ENCODE results near the gene CADPS.

GRCh38 chr3:62812631-62813030, 62.6 kb downstream of the CADPS start:
- TF ChIP-seq POLR2AphosphoS5 (IDR thresholded peaks at IDR 0.05): no peak
- no peak for TF ChIP-seq CTCF (IDR thresholded peaks at IDR 0.05)
- no peak for TF ChIP-seq POLR2A (IDR thresholded peaks at IDR 0.05; ENCODE audit: low read depth)
